LHCN-M2 (cell line): ENCODE data around the gene PPA2. TPM values are rescaled to one million over a fixed set of nuclear protein-coding genes. Genes with fewer than 3 reads are reported as not detected.
"Not testable (repeated sequence)": the region's sequence is repeated elsewhere in the genome, so short reads cannot be mapped to it uniquely, and the experiment has no call there.

Source experiments
- DNase-seq: peaks from one replicate; pipeline ENCODE4 v3.0.0-alpha.2; 2012; ENCODE audit warnings: low read depth
- total RNA-seq: library from RNA; depleted of rRNA; stranded (reverse); fragments of >200 nt; gene quantifications from 2 replicates; pipeline ENCODE4 v1.2.3, GENCODE V29; 2014

Gene PPA2
- total RNA-seq, 1 experiment from 2014 or later, result 95.8 TPM

GRCh38 chr4:105460306-105460705 is 13.6 kb downstream of the PPA2 start:
- DNase-seq, result no peak

- DNase-seq, result not testable (repeated sequence)
These were observed 15.3 kb downstream of the PPA2 start for GRCh38 chr4:105458541-105458940.

GRCh38 chr4:105458001-105458400 is 15.9 kb downstream of the PPA2 start:
- DNase-seq, result no peak

GRCh38 chr4:105455998-105456397 is 17.9 kb downstream of the PPA2 start:
- DNase-seq, result peak; percentile 85

GRCh38 chr4:105455182-105455581 is 18.7 kb downstream of the PPA2 start:
- no peak for DNase-seq

GRCh38 chr4:105453550-105454205 is 20.2 kb downstream of the PPA2 start:
- DNase-seq, result no peak

- DNase-seq, result peak; percentile 36
These were observed 22.5 kb downstream of the PPA2 start for GRCh38 chr4:105451346-105451745.

GRCh38 chr4:105440890-105441289 is 33.0 kb downstream of the PPA2 start:
- DNase-seq, result no peak

- DNase-seq, result no peak
These were observed 36.2 kb downstream of the PPA2 start for GRCh38 chr4:105437637-105438036.

GRCh38 chr4:105436414-105436813 is 37.4 kb downstream of the PPA2 start:
- DNase-seq, result no peak

GRCh38 chr4:105434940-105435339 is 38.9 kb downstream of the PPA2 start:
- no peak for DNase-seq

- DNase-seq, result no peak
These were observed 40.4 kb downstream of the PPA2 start for GRCh38 chr4:105433421-105433820.

- no peak for DNase-seq
These were observed 41.4 kb downstream of the PPA2 start for GRCh38 chr4:105432438-105432837.

- DNase-seq, result no peak
These were observed 43.1 kb downstream of the PPA2 start for GRCh38 chr4:105430811-105431210.

GRCh38 chr4:105426187-105426897 is 47.5 kb downstream of the PPA2 start:
- DNase-seq, result no peak

GRCh38 chr4:105422207-105422920 is 51.5 kb downstream of the PPA2 start:
- no peak for DNase-seq

- peak; percentile 13 for DNase-seq
These were observed 56.2 kb downstream of the PPA2 start for GRCh38 chr4:105417624-105418023.

GRCh38 chr4:105415281-105415744 is 58.5 kb downstream of the PPA2 start:
- DNase-seq, result no peak

GRCh38 chr4:105414316-105414715 is 59.5 kb downstream of the PPA2 start:
- DNase-seq, result no peak

GRCh38 chr4:105409135-105409534 is 64.7 kb downstream of the PPA2 start:
- DNase-seq, result not testable (repeated sequence)

GRCh38 chr4:105400901-105401677 is 72.8 kb downstream of the PPA2 start:
- no peak for DNase-seq
